Midbrain (tissue), 1 donor: ENCODE data around the gene SPTB.

ENCODE experiments used
- DNase-seq: peaks from one replicate; lab custom pipeline; 2025; lab: John Stamatoyannopoulos, UW

The SPTB gene

DNA sequence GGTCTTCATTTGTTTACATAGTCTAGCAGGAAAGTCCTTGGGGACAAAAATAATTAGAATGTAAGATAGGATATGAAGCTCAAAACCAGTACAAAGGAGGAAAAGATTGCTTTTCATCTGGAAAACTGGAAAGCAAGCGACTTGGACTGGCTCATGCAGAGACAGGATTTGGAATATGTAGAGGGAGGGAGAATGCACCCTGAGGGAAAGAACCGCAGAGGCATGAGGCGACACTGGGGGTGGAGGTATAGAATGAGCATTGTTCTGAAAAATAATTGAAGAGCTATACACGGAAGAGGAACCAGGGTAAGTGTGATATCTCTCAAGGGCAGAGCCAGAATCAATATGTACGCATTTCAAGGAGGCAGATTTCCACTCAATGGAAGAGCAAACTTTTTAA is 90.0 kb downstream of the SPTB start:
- DNase-seq = no peak

DNA sequence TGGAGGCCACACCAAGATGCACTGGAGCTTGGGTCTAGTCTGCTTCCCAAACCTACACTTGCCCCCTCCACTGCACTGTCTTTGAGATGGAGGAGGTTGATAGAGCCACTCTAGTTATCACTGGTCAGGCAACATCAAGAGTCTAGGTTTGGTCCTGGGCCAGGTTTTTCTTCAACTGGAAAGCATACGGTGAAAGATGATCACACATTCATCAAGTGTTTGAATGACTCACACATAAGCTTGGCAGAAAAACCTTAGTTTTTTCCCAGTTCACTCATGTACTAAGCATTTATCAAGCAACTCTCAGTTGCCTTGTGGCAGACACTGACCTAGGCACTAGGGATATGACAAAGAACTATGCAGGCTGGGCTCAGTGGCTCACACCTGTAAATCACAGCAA is 91.0 kb downstream of the SPTB start:
- DNase-seq = no peak

DNA sequence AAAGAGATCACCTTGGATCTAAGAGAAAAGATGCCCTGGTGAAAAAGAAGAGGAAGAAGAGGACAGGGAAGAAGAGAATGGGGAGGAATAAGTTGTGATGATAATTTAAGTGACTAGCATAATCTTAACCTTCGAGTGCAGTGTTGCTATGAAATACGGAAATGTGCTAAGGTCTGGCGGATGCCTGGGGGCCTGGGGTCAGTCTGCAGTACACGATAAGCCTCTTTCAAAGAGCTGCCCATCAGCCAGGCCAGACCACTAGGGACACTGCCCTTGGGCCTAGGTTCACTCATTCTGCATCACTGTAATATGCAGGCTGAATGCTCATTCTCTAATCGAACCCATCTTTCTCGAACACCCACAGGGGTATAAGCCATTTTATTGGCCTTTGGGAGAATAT is 92.1 kb downstream of the SPTB start:
- DNase-seq = no peak

DNA sequence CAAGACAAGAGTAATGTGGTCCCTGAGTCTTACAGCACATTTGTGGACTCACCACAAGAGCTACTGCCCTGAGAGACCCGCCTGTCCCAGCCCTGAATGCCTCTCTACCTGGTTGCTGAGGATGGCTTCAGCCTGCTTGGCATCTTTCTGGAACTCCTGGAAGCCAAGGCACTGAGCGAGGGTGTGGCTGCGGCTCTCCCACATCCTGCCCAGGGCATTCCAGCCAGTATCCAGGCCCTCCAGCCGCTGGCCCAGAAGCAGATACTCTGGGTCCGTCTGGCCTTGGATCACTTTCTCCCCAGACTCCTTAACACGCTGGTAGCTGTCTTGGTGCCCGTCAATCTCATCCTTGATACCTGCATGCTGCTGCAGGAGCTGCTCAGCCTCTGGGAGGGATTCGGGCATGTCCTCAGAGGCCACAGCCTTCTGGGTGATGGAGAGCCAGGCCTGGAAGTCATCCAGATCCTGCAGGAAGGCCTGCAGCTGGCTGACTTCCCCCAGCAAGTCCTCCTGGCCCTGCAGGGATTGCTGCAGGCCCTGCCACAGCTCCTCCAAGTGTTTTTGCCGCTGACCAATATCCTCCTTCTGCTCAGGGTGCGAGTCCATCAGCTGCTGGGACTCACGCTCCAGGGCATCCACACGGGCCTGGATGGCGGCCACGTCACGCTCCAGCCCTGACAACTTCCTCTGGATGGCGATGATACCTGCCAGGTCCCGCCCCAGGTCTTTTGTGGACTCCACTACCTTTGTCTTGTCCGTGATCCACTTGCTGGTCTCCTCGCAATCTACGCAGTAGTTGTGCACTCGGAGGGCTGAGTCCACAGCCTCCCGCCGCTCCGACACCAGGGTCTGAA is 93.2 kb downstream of the SPTB start:
- DNase-seq = no peak

DNA sequence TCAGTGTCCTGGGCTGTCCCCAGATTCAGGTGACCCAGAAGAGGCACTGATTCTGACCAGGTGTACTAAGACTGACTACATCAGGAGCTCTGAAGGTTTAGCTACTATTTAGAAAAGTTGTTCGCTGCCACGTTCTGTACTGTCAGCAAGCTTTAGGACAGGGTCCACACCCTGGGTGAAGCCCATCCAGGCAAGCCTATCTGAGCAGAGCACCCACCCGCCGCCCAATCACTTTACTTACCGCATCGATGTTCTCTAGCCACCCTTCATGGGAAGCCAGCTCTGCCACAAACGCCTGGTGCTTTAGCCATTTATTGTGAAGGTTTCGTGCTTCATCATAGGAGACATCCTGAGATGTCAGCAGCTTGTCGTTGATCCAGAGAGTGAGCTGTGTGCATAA is 95.7 kb downstream of the SPTB start:
- no peak for DNase-seq

DNA sequence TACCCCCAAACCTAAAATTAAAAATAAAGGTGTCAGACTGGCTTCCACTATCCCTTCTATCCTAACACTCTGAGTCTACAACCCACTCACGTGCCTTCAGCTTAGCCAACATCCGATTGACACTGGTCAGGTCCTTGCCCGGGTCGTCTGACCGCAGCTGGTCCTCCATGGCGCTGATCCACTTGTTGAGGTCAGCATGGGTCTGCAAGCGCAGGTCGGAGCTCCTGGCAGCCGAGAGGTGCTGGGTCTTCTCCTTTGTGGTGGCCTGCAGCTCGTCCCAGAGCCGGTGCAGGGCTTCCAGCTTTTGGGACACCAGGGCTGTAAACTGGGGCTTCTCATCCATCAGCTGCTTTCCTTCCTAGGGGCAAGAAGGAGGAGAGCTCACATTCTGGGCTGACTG is 97.5 kb downstream of the SPTB start:
- no peak for DNase-seq

DNA sequence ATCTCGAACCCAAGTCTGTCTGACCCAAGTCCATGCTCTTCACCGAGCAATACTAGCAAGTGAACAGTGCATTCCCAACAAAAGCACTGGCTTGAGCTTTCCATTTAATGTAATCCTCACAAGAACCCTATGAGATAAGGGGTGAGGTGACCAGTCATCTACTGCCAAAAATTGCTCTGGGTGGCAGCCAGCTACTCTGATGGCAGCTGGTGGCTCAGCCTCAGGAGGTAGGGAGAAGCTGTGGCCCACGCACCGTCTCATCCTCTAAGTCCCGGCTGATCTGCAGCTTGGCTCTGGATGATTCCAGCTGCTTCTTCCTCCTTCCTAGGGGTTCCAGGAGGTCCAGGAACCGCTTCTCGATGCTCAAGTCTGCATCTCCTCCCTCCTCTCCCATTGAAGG is 100.2 kb downstream of the SPTB start:
- no peak for DNase-seq

DNA sequence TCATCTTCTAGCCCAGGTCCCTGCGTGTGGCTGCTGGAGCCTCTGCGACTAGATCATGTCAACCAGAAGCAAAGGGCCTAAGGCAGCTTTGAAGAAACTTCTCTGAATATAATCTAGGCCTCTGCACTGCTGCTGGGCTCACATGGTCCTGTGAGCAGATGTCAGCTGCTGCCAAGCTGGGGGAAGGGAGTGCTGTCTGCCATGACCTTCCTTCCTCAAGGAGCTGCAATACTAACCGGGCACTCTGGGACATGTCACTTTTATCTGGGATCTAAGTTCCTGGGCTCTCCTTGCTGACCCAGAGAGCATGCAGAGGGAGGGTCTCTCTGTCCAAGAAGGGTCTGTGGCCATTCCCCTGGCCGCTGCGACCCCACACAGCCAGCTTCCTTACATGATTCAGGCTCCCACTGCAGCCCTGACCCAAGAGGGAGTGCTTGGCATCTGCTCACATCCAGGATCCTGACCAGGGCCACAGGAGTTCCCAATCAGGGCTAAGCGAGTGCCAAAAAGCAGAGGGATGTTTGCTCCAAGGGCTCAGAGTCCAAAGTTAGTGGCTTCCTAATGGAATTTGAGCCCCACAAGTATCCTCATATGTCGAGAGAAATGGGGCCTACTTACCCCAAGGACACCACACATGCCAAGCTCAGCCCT is 101.5 kb downstream of the SPTB start:
- DNase-seq = no peak

DNA sequence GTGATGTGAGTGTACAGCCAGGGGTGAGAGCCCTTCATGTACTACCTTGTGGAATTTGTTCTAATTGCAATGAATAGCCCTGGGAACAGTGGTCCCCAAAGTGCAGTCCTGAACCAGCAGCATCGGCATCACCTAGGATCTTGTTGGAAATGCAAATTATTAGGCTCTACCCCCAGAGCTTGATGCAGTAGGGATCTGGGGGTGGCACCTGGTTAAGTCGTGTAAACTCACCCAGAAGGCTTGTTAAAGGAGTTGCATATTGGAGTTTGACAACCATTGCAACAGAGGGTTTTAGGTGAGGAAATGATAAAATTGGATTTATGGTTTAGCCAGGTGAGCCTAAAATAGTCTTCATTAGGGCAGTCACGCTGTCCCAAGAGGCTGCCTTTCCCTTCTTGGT is 102.2 kb downstream of the SPTB start:
- no peak for DNase-seq

DNA sequence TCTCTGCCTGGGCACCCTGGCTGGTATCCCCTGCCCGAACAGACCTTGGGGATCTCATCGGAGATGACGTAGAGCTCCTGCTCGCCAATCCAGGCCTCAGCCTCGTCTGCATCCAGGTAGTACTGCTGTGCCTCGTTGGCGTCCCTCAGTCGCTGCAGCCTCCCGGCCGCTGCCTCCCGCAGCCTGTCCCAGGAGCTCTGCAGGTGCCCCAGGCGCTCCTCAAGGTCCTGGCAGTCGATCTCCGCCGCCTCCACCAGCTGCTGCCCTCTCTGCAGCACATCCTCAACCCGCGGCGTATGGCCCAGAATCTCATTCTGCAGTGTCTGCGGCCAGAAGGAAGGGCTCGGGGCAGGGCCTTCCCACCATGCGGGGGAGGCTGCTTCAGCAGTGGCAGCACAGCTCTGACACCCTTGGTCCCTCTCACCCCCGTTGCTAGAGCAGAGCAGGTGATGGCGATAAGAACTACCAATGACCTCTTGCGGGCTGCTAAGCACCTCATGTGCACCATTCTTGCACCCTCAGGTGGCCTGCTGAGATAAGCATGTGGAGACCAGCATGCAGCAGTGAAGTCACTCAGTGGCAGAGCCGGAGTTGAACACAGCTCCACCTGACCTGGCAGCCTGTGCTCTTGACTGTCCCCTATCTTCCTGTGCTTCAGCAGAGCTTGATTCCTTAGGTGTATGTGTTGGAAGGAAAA is 104.5 kb downstream of the SPTB start:
- DNase-seq = no peak

DNA sequence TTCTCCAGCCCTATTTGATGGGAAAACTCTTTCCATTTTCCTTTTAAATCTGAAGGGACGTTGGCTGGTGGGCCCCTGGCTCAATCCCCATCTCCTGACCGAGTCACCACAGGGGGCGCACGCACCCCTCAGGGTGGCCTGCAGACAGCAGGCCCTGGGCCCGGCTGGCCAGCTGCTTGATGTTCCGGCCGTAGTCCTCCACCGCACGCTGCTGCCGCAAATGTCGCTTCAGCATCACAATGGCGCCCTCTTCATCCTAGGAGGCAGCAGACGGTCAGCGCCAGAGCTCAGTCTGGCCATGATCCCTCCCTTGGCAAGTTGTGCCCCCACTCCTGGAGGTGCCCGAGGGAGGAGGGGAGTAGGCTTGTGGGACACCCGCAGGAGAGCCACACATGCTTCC is 105.4 kb downstream of the SPTB start:
- DNase-seq = no peak

DNA sequence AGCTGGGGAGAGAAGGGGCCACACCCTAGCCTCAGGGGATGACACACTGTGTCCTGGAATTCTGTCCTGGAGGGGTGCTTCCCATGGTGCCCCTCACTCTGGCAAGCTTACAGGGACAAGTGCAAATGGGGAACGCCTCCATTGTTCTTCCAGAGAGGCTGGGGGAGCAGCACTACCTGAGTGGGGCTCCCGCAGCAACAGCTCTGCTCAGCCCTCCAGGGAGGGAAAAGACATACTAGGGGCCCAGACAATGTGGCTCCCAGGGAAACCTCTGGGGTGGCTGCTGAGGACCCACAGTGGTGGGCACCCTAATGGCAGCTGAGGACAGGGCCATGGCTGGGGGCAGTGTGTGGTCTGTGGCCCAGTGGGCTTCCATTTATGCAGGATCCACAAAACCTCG is 106.1 kb downstream of the SPTB start:
- no peak for DNase-seq

DNA sequence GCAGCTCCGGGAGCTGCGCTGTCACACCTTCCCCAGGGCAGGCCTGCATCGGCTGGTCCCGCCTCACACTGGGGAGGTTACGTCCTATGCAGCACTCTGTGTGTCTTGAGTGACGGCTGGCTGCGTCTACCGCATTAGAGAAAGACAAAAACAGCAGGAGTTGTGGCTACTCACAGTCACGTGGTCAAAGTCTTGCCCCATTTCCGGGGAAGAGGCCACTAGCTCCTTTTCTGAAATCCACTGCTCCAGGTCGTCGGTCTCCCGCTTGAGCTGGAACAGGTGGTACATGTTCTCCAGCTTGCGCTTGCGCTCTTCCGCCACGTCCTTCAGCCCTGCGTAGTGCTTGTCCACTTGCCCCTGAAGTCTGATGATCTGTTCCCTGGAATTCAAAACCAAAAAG is 106.7 kb downstream of the SPTB start:
- no peak for DNase-seq

DNA sequence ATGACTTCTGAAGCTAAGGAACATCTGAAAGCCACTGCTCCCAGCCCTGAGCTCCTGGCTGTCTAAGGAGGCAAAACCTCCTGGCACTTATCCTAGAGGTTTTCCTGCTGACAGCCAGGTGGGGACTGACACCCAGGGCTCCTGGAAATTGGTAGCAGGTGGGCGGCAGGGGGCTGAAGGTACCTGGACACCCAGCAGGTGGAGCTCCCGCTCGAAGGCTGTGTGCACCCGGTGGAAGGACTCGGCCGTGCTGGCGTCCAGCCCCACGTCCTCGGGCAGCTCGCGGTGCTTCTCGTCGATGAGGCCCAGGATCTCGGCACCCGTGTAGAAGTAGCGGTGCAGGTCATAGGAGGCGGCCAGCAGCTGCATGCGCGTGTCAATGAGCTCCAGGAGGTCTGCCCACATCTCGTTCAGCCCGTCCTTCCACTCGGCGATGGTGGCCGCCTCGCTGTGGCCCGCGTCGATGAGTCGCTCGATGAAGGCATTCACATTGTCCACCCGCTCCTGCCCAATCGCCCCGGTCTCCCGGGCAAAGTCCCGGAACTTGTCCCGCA is 107.2 kb downstream of the SPTB start:
- DNase-seq = no peak

DNA sequence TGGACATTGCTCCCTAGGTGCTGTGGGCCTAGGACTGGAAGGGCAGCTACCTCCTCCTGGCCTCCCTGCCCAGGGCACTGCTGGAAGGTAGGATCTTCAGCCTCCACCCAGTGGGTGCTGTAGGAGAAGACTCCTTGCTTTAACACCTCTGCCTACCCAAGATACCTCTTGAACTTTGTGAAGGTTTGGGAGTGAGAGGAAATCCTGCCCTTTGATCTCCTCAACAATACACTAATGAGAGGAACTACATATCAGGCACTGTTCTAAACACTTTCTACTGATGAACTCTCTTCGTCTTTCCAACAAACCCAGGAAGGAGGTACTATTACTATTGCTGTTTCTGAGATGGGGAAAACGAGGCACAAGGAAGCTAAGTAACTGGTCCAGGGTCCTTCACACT is 108.5 kb downstream of the SPTB start:
- DNase-seq = no peak

DNA sequence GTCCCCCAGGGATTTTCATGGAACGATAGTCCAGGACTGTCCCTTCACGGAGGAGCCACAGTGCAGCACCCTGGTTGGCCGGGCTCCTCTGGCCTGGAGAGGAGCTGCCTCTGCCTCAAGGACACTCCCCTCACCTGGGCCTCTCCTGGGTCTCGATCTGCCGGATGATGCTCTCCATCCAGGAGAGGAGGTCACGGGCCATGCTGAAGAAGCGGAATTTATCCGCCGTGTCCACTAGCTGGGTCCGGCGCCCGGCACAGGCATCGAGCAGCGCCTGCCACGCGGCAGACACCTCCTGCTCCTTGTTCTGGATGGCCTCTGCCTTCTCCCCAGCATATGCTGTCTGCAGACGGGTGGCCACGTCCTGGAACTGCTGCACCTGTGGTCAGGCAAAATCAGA is 109.0 kb downstream of the SPTB start:
- no peak for DNase-seq

DNA sequence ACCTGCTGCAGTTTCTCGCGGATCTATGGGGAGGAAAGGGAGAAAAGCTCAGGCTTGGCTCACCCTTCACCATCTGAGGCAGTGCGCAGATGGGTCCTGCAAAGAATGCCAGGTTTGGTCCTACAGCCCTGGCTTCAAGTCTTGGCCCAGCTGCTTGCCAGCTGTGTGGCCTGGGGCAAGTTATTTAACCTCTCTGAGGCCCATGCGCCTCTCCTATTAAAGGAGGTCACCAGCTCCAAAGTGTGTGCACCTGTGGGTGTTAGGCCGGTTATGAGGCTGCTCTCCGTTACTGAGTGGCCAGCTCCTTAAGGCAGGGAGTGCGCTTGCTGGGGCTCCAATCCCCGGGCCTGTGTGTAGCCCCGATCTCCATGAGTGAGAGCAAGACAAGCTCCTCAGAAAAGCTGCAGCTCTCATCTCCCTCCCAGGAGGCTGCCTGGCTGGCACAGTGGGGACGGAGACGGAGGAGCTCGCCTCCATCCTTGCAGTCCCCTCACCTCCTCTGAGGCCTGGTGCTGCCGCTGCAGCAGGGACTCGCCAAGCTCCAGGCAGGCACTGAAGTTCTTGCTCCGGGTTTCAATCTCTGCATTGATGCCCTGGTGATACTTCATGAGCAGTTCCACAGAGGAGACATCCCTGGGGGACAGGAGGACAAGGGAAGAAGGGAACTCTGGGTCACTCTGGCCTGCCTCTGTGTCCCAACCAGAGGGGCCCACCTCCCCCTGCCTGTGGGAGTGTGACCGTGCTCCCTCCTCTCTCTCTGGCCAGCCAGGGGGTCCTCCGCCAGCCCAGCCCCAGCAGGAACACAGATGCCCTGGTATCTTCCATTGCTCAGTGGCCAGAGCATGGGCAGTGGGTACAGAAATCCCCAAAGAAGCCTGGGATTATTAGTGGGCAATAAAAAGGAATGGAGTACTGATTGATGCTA is 110.3 kb downstream of the SPTB start:
- no peak for DNase-seq

DNA sequence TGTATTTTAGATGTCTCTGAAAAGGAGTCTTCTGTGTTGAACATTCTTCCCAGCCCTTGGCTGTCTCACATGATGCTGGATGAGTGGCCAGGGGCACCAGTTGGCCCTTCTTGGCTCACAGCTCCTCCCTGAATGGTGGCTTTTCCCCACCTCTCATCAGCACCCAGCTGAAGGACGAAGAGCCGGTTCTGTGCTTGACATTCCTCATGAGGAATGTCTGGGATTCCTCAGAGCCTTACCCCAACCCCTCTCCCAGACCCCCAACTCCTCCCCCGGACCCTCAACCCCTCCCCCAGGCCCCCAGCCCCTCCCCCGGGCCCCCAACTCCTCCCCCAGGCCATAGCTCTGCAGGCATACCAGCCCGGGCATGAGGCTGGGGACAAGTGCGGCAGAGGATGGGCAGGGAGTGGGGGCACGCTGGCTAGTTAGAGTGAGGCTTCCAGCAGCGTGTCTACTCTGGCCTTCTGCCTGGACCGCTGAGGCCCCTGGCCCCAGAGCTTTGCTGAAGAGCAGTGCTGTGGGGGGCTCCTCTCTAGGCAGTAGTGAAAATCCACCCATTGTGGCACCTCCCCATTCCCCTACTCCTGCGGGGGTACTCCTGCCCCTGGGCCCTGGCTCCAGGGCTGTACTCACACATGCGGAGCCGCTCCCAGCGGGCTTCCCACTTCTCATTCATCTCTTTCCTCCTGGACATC is 111.2 kb downstream of the SPTB start:
- DNase-seq = no peak

DNA sequence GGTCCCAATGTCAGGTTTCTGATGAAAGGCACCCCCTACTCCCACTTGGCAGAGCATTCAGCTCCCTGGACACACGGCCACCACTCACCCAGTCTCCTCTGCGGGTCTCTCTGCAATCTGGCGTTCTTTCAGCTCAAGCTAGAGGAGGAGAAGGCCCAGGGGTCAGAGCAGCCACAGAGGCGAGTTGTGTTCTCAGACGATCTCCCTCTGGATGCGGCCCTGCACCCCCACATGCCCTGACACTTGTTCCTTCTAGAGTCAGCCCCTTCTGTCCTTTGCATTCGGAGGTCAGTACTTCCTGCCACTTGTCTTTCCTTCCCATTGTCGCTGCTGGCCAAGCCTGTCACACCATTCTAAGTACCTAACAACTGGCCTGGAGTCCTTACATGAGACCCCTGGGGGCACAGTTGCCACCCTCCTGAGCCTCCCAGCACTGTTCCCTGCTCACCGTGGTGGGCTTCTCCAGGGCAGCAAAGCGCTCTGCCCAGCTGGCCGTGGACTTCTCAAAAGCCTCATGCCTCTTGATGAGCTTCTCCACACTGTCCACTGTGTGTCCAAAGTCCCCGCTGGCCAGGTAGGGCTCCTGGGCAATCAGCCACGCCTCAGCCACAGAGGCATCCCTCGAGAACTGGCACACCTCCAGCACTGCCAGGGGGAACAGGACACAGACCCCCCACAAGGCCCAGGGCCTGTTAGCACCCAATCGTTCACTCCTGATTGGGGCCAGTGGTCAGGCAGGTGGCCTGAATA is 112.3 kb downstream of the SPTB start:
- no peak for DNase-seq

DNA sequence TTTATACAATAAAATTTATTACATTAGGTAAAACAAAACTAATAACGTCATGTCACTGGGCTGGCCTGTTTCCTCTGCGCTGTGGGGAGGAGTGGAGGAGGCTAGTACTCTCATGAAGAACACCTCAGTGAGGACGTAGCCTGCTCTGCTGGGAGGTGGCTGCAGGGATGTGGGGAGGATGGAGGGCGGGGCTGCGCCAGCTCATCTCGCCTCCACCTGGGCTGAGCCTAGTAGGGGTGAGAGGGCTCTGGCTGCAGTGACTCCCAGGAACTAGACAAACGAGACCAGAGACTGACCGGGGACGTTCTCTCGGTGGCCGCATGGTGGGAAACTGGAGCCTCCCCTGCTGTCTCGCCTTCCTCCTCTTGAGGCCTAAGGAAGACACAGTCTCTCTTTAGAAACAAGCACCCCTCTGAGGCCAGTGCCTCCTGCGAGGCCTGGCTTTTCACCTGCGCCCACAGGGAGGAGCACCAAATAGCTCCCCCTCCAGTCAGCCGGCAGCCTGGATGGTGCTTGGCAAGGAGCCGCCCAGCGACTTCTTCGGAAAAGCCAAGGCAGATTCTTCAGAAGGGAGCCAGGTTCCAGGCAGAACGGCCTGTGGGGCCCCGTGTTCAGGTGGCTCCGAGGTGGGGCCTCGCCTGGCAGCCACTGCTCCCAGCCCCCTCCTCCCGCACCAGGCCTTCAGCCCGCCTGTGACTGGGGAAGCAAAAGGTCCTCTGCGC is 113.1 kb downstream of the SPTB start:
- DNase-seq = no peak
